GM10847 (cell line): ENCODE data around the gene WDR49.

Experiments used
- POLR2A ChIP-seq: IDR thresholded peaks from 2 replicates; pipeline ENCODE4 v1.6.1; 2011; ENCODE audit not compliant: insufficient read length; ENCODE audit errors: extremely low read depth

WDR49 gene

DNA sequence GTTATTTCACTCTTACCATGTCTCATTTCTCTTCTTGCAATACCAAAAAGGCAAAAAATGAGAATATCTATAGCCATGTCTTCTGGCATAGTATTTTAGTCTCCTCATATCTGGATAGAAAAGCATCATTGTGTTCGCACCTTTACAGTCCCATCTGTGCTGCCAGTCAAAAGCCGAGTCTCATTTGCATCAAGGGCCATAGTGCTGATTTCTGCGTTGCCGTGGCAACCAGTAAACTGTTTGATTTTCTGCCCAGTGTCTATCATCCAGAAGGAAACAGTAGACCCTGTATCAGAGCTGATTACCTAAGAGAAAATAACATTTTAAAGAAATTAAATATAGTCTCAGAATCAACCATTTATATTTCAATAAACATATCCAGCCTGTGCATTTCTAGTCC is 93.8 kb downstream of the WDR49 start:
- TF ChIP-seq POLR2A, result no peak

- no peak for TF ChIP-seq POLR2A
Measured at GRCh38 chr3:167554898-167555297, 98.8 kb downstream of the WDR49 start.

GRCh38 chr3:167538081-167538480 is 115.7 kb downstream of the WDR49 start:
- no peak for TF ChIP-seq POLR2A

GRCh38 chr3:167521006-167521355 is 132.8 kb downstream of the WDR49 start:
- TF ChIP-seq POLR2A, result no peak

- no peak for TF ChIP-seq POLR2A
Measured at GRCh38 chr3:167520266-167521005, 133.3 kb downstream of the WDR49 start.

- no peak for TF ChIP-seq POLR2A
Measured at GRCh38 chr3:167507954-167508353, 145.8 kb downstream of the WDR49 start.

DNA sequence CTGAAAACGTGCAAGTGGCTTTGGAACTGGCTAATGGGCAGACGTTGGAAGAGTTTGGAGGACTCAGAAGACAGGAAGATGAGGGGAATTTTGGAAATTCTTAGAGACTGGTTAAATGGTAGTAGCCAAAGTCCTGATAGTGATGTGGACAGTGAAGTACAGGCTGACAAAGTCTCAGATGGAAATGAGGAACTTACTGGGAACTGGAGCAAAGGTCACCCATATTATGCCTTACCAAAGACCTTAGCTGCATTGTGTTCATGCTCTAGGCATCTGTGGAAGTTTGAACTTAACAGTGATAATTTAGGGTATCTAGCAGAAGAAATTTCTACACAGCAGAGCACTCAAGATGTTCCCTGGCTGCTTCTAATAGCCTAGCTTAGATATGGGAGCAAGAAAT is 151.3 kb downstream of the WDR49 start:
- TF ChIP-seq POLR2A, result no peak

- no peak for TF ChIP-seq POLR2A
Measured at GRCh38 chr3:167501941-167502340, 151.8 kb downstream of the WDR49 start.

GRCh38 chr3:167497903-167498302 is 155.8 kb downstream of the WDR49 start:
- no peak for TF ChIP-seq POLR2A

GRCh38 chr3:167493244-167493643 is 160.5 kb downstream of the WDR49 start:
- no peak for TF ChIP-seq POLR2A

GRCh38 chr3:167491621-167492020 is 162.1 kb downstream of the WDR49 start:
- no peak for TF ChIP-seq POLR2A

DNA sequence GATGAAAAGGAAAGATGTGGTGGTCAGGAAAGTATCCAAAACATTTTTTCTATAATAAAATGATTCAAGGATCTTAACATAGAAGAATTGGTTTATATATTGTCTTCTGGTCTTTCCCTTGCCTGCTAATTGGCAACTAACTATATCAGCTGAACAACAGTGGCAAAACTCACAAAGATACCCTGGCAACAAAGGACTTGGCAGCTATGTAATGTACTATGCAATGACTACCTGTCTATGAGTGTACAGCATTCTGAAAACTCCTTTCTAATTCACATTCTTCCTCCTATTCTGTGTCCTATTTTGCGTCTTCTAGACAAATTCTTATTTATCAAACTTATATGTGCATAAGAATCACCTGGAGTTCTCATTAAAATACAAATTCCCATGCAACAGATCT is 164.2 kb downstream of the WDR49 start:
- TF ChIP-seq POLR2A, result no peak

DNA sequence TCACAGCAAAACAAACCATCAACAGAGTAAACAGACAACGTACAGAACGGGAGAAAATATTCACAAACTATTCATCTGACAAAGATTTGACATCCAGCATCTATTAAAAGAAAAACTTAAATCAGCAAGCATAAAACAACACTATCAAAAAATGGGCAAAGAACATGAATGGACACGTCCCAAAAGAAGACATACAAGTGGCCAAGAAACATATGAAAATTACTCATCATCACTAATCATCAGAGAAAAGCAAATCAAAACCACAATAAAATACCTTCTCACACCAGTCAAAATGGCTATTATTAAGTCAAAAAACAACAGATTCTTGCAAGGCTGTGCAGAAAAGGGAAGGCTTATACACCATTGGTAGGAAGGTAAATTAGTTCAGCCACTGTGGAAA is 166.2 kb downstream of the WDR49 start:
- no peak for TF ChIP-seq POLR2A

GRCh38 chr3:167484551-167484950 is 169.2 kb downstream of the WDR49 start:
- no peak for TF ChIP-seq POLR2A

DNA sequence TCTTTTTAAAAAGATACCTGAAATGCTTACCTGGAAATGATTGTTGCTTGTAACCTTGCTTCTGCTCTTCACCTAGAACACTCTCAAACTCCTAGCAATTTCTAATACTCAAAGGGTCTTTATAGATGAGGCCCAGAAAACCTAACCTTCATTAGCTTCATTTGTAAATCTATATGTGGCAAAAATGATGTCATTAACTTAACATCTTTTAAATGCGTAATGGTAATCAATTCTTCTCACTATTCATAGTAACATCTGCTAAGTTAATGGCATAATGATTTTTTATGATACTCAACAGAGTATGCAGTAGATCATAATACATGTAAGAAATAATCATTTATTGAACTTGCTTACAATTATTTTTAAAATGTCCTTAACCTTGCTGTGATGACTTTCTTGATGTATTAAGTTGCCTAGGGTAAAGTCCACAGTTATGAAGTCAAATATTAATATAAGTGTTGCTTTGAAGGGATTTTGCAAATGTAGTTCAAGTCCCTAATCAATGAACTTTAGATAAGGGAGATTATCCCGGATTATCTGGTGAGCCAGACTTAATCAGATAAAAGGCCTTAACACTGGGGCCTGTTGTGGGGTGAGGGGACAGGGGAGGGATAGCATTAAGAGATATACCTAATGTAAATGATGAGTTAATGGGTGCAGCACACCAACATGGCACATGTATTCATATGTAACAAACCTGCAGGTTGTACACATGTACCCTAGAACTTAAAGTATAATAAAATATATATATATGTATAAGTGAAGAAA is 169.8 kb downstream of the WDR49 start:
- no peak for TF ChIP-seq POLR2A

DNA sequence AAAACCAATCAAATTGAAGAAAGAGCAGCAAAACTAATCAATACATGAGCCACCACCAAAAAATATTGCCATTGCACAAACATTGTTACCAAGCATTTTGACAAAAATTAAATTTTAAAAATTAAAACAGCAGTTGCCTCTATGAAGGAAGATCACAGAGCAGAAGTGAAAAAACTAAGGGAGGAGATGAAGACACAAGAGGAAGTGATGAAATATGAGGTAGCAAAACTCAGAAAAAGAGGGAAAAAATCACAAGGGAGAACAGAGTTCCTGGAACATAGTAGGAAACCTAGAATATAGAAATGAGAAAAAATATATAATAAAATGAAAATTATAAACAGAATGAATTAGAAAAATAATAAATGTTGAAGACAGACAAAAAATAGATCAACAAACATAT is 172.6 kb downstream of the WDR49 start:
- no peak for TF ChIP-seq POLR2A

DNA sequence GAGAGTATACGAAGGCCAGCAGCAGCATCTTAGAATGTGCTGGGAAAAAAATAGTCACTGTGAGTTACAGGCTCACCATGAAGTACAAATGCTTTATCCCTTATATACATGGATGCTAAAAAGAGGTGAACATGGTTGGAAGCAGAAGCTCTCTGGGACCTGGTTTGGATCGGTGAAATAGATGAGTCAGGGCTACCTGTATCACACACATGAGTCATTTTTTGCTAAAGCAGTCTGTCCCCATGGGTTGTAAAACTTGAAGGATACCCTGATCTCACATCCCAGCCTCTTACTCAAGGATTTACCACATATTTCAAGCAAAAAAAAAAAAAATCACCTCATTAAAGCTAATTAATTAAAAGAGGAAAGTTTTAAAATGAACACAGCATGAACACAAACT is 173.0 kb downstream of the WDR49 start:
- TF ChIP-seq POLR2A, result no peak
